Spleen (tissue), 7 donors: ENCODE data around the gene COTL1.

ENCODE experiments used
- POLR2A ChIP-seq, 3 donors: fragments of 450-650 bp; IDR thresholded peaks; one replicate each; pipeline ENCODE4 v1.5.1; 2017; ENCODE audit warnings: antibody characterized with exemption in 3 of 3, mild to moderate bottlenecking in 1 of 3
- TF ChIP-seq, protein P1 (sequence below), 11 experiments: fragments of 200-600 bp in 7 of 11; fragments of 450-650 bp in 4 of 11; sonication (generic) in 4 of 11; IDR thresholded peaks in 8 of 11; conservative IDR thresholded peaks in 3 of 11; 1 replicate in 7 of 11; 2 replicates in 4 of 11; pipeline versions ENCODE4 v1.4.0 to v1.8.0; 2016 to 2021; ENCODE audit warnings: antibody characterized with exemption in 11 of 11, inconsistent platforms in 4 of 11, mild to moderate bottlenecking in 1 of 11
- donor health status: DM: no; HTN: no; CAD: no; lungs with moderate emphysema.
- donor health status: DM: no; HTN: no; CAD: no.
- donor health status: DM: no; HTN: no; CAD: no.

DNA sequence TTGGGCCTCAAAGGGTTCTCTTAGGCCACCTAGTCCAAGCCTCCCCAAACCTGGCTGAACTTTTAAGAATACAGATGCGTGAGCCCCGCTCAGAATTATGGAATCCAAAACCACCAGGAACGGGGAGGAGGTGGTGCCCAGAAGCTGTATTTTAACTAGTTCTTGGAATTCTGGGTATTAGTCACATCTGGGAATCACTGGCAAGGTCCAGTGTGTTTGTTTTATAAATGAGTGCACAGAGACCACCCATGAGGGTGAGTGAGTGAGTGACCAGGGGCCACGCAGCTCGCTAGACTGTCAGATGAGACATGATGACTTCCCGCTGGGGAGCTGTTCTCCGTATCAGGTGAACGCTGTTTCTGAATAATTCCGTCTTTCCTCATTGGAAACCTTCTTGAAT is 44.6 kb upstream of the COTL1 start:
- no peak for TF ChIP-seq POLR2A (IDR thresholded peaks at IDR 0.05)
- TF ChIP-seq, protein P1, sequence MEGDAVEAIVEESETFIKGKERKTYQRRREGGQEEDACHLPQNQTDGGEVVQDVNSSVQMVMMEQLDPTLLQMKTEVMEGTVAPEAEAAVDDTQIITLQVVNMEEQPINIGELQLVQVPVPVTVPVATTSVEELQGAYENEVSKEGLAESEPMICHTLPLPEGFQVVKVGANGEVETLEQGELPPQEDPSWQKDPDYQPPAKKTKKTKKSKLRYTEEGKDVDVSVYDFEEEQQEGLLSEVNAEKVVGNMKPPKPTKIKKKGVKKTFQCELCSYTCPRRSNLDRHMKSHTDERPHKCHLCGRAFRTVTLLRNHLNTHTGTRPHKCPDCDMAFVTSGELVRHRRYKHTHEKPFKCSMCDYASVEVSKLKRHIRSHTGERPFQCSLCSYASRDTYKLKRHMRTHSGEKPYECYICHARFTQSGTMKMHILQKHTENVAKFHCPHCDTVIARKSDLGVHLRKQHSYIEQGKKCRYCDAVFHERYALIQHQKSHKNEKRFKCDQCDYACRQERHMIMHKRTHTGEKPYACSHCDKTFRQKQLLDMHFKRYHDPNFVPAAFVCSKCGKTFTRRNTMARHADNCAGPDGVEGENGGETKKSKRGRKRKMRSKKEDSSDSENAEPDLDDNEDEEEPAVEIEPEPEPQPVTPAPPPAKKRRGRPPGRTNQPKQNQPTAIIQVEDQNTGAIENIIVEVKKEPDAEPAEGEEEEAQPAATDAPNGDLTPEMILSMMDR (IDR thresholded peaks at IDR 0.05 in 8 of 11, conservative IDR thresholded peaks at IDR 0.05 in 3 of 11), result no peak
